Activated T-helper 9 cell treated with anti-CD3 and anti-CD28 coated beads, Interleukin-2, amount 50 U/mL, for 16 hours (primary cell): ENCODE data around the gene CFAP20DC.
"Not testable (repeated sequence)": the region's sequence is repeated elsewhere in the genome, so short reads cannot be mapped to it uniquely, and the experiment has no call there.

ENCODE experiments used
- DNase-seq: peaks from one replicate; pipeline ENCODE4 v3.0.0-alpha.2; 2020; ENCODE audit warnings: low read depth

CFAP20DC gene

GRCh38 chr3:58962816-58963215, 87.0 kb downstream of the CFAP20DC start:
- DNase-seq: no peak

GRCh38 chr3:58962040-58962651, 87.7 kb downstream of the CFAP20DC start:
- DNase-seq: no peak

GRCh38 chr3:58955308-58955707, 94.5 kb downstream of the CFAP20DC start:
- DNase-seq: no peak

GRCh38 chr3:58953288-58953687, 96.5 kb downstream of the CFAP20DC start:
- DNase-seq: no peak

- DNase-seq: no peak
These were observed 97.5 kb downstream of the CFAP20DC start for GRCh38 chr3:58952128-58952917.

GRCh38 chr3:58948018-58948417, 101.8 kb downstream of the CFAP20DC start:
- DNase-seq: no peak

- no peak for DNase-seq
These were observed 103.0 kb downstream of the CFAP20DC start for GRCh38 chr3:58946875-58947274.

GRCh38 chr3:58938057-58938456, 111.8 kb downstream of the CFAP20DC start:
- DNase-seq: no peak

GRCh38 chr3:58924578-58924977, 125.2 kb downstream of the CFAP20DC start:
- DNase-seq: no peak

GRCh38 chr3:58900386-58900785, 149.4 kb downstream of the CFAP20DC start:
- DNase-seq: no peak

- no peak for DNase-seq
These were observed 149.9 kb downstream of the CFAP20DC start for GRCh38 chr3:58899953-58900298.

- DNase-seq: no peak
These were observed 150.5 kb downstream of the CFAP20DC start for GRCh38 chr3:58899159-58899952.

GRCh38 chr3:58898513-58898912, 151.3 kb downstream of the CFAP20DC start:
- DNase-seq: no peak

GRCh38 chr3:58897646-58898045, 152.2 kb downstream of the CFAP20DC start:
- no peak for DNase-seq

- DNase-seq: not testable (repeated sequence)
These were observed 154.1 kb downstream of the CFAP20DC start for GRCh38 chr3:58895678-58896077.

- not testable (repeated sequence) for DNase-seq
These were observed 157.3 kb downstream of the CFAP20DC start for GRCh38 chr3:58892526-58892925.

GRCh38 chr3:58888087-58888486, 161.7 kb downstream of the CFAP20DC start:
- DNase-seq: no peak

- no peak for DNase-seq
These were observed 165.4 kb downstream of the CFAP20DC start for GRCh38 chr3:58884453-58884852.

GRCh38 chr3:58880182-58880581, 169.6 kb downstream of the CFAP20DC start:
- DNase-seq: no peak

- no peak for DNase-seq
These were observed 175.0 kb downstream of the CFAP20DC start for GRCh38 chr3:58874795-58875194.

GRCh38 chr3:58874248-58874741, 175.5 kb downstream of the CFAP20DC start:
- no peak for DNase-seq

- no peak for DNase-seq
These were observed 181.6 kb downstream of the CFAP20DC start for GRCh38 chr3:58868097-58868779.
